NCI-H2196 treated with DMSO at 0.1 percent for 48 hours (cell line): ENCODE data around the gene WDR19.
"Not testable (repeated sequence)": the region's sequence is repeated elsewhere in the genome, so short reads cannot be mapped to it uniquely, and the experiment has no call there.

Experiments
- DNase-seq: peaks from one replicate; lab custom pipeline; 2025; ENCODE audit not compliant: unreplicated experiment; lab: John Stamatoyannopoulos, UW

The WDR19 gene

GRCh38 chr4:39232100-39232499 is 49.8 kb downstream of the WDR19 start:
- no peak for DNase-seq

GRCh38 chr4:39233114-39233513 is 50.8 kb downstream of the WDR19 start:
- DNase-seq, result no peak

- DNase-seq, result no peak
Observed at GRCh38 chr4:39233783-39234182, 51.5 kb downstream of the WDR19 start.

GRCh38 chr4:39235021-39235420 is 52.7 kb downstream of the WDR19 start:
- DNase-seq, result no peak

GRCh38 chr4:39235696-39236095 is 53.4 kb downstream of the WDR19 start:
- DNase-seq, result no peak

GRCh38 chr4:39237179-39237578 is 54.9 kb downstream of the WDR19 start:
- no peak for DNase-seq

GRCh38 chr4:39243462-39243861 is 61.1 kb downstream of the WDR19 start:
- no peak for DNase-seq

- DNase-seq, result no peak
Observed at GRCh38 chr4:39255266-39255665, 72.9 kb downstream of the WDR19 start.

GRCh38 chr4:39255871-39256270 is 73.5 kb downstream of the WDR19 start:
- no peak for DNase-seq

- no peak for DNase-seq
Observed at GRCh38 chr4:39256436-39256835, 74.1 kb downstream of the WDR19 start.

GRCh38 chr4:39259571-39260330 is 77.4 kb downstream of the WDR19 start:
- no peak for DNase-seq

- DNase-seq, result no peak
Observed at GRCh38 chr4:39263895-39264294, 81.6 kb downstream of the WDR19 start.

- no peak for DNase-seq
Observed at GRCh38 chr4:39274503-39274902, 92.2 kb downstream of the WDR19 start.

GRCh38 chr4:39277661-39278060 is 95.3 kb downstream of the WDR19 start:
- not testable (repeated sequence) for DNase-seq

- DNase-seq, result no peak
Observed at GRCh38 chr4:39278476-39278875, 96.1 kb downstream of the WDR19 start.

- no peak for DNase-seq
Observed at GRCh38 chr4:39279416-39279815, 97.1 kb downstream of the WDR19 start.

- DNase-seq, result no peak
Observed at GRCh38 chr4:39280770-39281169, 98.4 kb downstream of the WDR19 start.

- DNase-seq, result no peak
Observed at GRCh38 chr4:39285111-39285795, 102.9 kb downstream of the WDR19 start.

GRCh38 chr4:39285853-39286252 is 103.5 kb downstream of the WDR19 start:
- DNase-seq, result no peak

- DNase-seq, result no peak
Observed at GRCh38 chr4:39286263-39286662, 103.9 kb downstream of the WDR19 start.

GRCh38 chr4:39287223-39287622 is 104.9 kb downstream of the WDR19 start:
- no peak for DNase-seq

- no peak for DNase-seq
Observed at GRCh38 chr4:39291686-39292085, 109.4 kb downstream of the WDR19 start.

GRCh38 chr4:39292433-39292832 is 110.1 kb downstream of the WDR19 start:
- not testable (repeated sequence) for DNase-seq
